CD1c-positive myeloid dendritic cell (primary cell): Measurements from ENCODE around the gene CLCN2.

Experiments used
- DNase-seq: peaks from one replicate; pipeline ENCODE4 v3.0.0-alpha.2; 2016; ENCODE audit errors: extremely low spot score

Gene CLCN2

GRCh38 chr3:184361532-184361931 is at the start of gene CLCN2, which contains the start of gene POLR2H:
Gene CLCN2 (minus strand): TSS chr3:184361605. CDS start chr3:184361479, 126 bp downstream.
Gene POLR2H (plus strand): TSS chr3:184361710. CDS start chr3:184363493, 1,783 bp downstream.
- peak; percentile 62 for DNase-seq

- no peak for DNase-seq
These were observed 48.6 kb upstream of the CLCN2 start for GRCh38 chr3:184409946-184410500.

- DNase-seq, result no peak
These were observed 48.0 kb upstream of the CLCN2 start for GRCh38 chr3:184409331-184409926.

GRCh38 chr3:184405075-184406030 is 43.9 kb upstream of the CLCN2 start:
- DNase-seq, result peak; percentile 29

- no peak for DNase-seq
These were observed 38.0 kb upstream of the CLCN2 start for GRCh38 chr3:184399410-184399809.

- no peak for DNase-seq
These were observed 33.9 kb upstream of the CLCN2 start for GRCh38 chr3:184395320-184395660.

GRCh38 chr3:184391266-184391665 is 29.9 kb upstream of the CLCN2 start:
- DNase-seq, result no peak

GRCh38 chr3:184389935-184390528 is 28.6 kb upstream of the CLCN2 start:
- DNase-seq, result no peak

- no peak for DNase-seq
These were observed 28.0 kb upstream of the CLCN2 start for GRCh38 chr3:184389384-184389783.

- DNase-seq, result no peak
These were observed 27.5 kb upstream of the CLCN2 start for GRCh38 chr3:184388936-184389230.

- DNase-seq, result no peak
These were observed 26.9 kb upstream of the CLCN2 start for GRCh38 chr3:184388164-184388935.

GRCh38 chr3:184387174-184387714 is 25.8 kb upstream of the CLCN2 start:
- no peak for DNase-seq

- DNase-seq, result no peak
These were observed 24.8 kb upstream of the CLCN2 start for GRCh38 chr3:184386047-184386806.

GRCh38 chr3:184384856-184385422 is 23.5 kb upstream of the CLCN2 start:
- DNase-seq, result no peak

- DNase-seq, result no peak
These were observed 22.9 kb upstream of the CLCN2 start for GRCh38 chr3:184384342-184384741.

- DNase-seq, result no peak
These were observed 21.8 kb upstream of the CLCN2 start for GRCh38 chr3:184383033-184383740.

GRCh38 chr3:184382326-184383032 is 21.1 kb upstream of the CLCN2 start:
- DNase-seq, result no peak

GRCh38 chr3:184381261-184382224 is 20.1 kb upstream of the CLCN2 start:
- DNase-seq, result peak; percentile 80
